ENCODE measurements around the gene S100A3.
"Not testable (repeated sequence)": the region's sequence is repeated elsewhere in the genome, so short reads cannot be mapped to it uniquely, and the experiment has no call there.

Gene S100A3

GRCh38 chr1:153568367-153569099 lies 19.5 kb upstream of the S100A3 start:
- peak; percentile 96 for DNase-seq

GRCh38 chr1:153567621-153568366 lies 18.7 kb upstream of the S100A3 start:
- peak; percentile 87 for DNase-seq

- DNase-seq: peak; percentile 99
These were observed 17.6 kb upstream of the S100A3 start for GRCh38 chr1:153566414-153567371.

- DNase-seq: peak; percentile 98
These were observed 16.7 kb upstream of the S100A3 start, which contains the start of gene S100A2 for GRCh38 chr1:153565529-153566374. Gene S100A2 (minus strand): TSS chr1:153565844. CDS start chr1:153563877, 1,967 bp downstream.

GRCh38 chr1:153563991-153564390 lies 14.9 kb upstream of the S100A3 start:
- DNase-seq: no peak

GRCh38 chr1:153563483-153563901 lies 14.4 kb upstream of the S100A3 start:
- no peak for DNase-seq

GRCh38 chr1:153562021-153562420 lies 13.0 kb upstream of the S100A3 start:
- DNase-seq: not testable (repeated sequence)

- DNase-seq: no peak
These were observed 12.5 kb upstream of the S100A3 start for GRCh38 chr1:153561466-153561985.

- no peak for DNase-seq
These were observed 11.9 kb upstream of the S100A3 start for GRCh38 chr1:153560771-153561465.

- DNase-seq: no peak
These were observed 11.2 kb upstream of the S100A3 start for GRCh38 chr1:153560241-153560640.

GRCh38 chr1:153557877-153558276 lies 8.8 kb upstream of the S100A3 start:
- DNase-seq: no peak

GRCh38 chr1:153556348-153556747 lies 7.3 kb upstream of the S100A3 start:
- no peak for DNase-seq

- DNase-seq: no peak
These were observed 4.9 kb upstream of the S100A3 start for GRCh38 chr1:153553830-153554541.

GRCh38 chr1:153553096-153553495 lies 4.0 kb upstream of the S100A3 start:
- DNase-seq: no peak

- peak; percentile 12 for DNase-seq
These were observed 3.3 kb upstream of the S100A3 start for GRCh38 chr1:153552335-153552734.

GRCh38 chr1:153550827-153551500 lies 1.9 kb upstream of the S100A3 start:
- no peak for DNase-seq

- no peak for DNase-seq
These were observed 1.3 kb upstream of the S100A3 start for GRCh38 chr1:153550398-153550758.

- DNase-seq: no peak
These were observed 811 bp upstream of the S100A3 start for GRCh38 chr1:153549741-153550397.

All from DMS53 (cell line).